Prostate gland (tissue), 2 donors: ENCODE data around the gene TFF3.

Source experiments
- POLR2A ChIP-seq: fragments of 450-650 bp; IDR thresholded peaks from one replicate; pipeline ENCODE4 v1.6.1; 2016; ENCODE audit warnings: antibody characterized with exemption, mild to moderate bottlenecking
- POLR2AphosphoS5 ChIP-seq: sonication (generic); formaldehyde crosslinking; IDR thresholded peaks from one replicate; pipeline ENCODE4 v1.6.1; 2017; ENCODE audit warnings: antibody characterized with exemption
- TF ChIP-seq, protein P1 (sequence below), 4 experiments: fragments of 200-600 bp in 2 of 4; fragments of 450-650 bp in 2 of 4; sonication (generic) in 2 of 4; IDR thresholded peaks; 1 replicate in 3 of 4; 2 replicates in 1 of 4; pipeline ENCODE4 v1.5.1; 2016 to 2019; ENCODE audit warnings: antibody characterized with exemption in 4 of 4, mild to moderate bottlenecking in 2 of 4, moderate library complexity in 2 of 4

GRCh38 chr21:42311816-42312625, 3.2 kb downstream of the TFF3 start:
- TF ChIP-seq, protein P1, sequence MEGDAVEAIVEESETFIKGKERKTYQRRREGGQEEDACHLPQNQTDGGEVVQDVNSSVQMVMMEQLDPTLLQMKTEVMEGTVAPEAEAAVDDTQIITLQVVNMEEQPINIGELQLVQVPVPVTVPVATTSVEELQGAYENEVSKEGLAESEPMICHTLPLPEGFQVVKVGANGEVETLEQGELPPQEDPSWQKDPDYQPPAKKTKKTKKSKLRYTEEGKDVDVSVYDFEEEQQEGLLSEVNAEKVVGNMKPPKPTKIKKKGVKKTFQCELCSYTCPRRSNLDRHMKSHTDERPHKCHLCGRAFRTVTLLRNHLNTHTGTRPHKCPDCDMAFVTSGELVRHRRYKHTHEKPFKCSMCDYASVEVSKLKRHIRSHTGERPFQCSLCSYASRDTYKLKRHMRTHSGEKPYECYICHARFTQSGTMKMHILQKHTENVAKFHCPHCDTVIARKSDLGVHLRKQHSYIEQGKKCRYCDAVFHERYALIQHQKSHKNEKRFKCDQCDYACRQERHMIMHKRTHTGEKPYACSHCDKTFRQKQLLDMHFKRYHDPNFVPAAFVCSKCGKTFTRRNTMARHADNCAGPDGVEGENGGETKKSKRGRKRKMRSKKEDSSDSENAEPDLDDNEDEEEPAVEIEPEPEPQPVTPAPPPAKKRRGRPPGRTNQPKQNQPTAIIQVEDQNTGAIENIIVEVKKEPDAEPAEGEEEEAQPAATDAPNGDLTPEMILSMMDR (IDR thresholded peaks at IDR 0.05), result no peak
- no peak for TF ChIP-seq POLR2A
- no peak for TF ChIP-seq POLR2AphosphoS5
